SK-MEL-5 (cell line): ENCODE measurements around the gene KRTAP20-2. TPM values are rescaled to one million over a fixed set of nuclear protein-coding genes. Genes with fewer than 3 reads are reported as not detected.

Experiments used
- DNase-seq: peaks from one replicate; pipeline ENCODE4 v3.0.0-alpha.2; 2016; ENCODE audit warnings: low read depth, low spot score
- in situ Hi-C: cut with HindIII; loops from 2 replicates; pipeline ENCODE4 v1.10.0; 2016; ENCODE audit warnings: low sequenced_read_pairs, high pct_unique_total_duplicates, low pct_unique_long_range_greater_than_20kb
- small RNA-seq, 2 experiments: library from RNA; depleted of rRNA; stranded (forward); fragments of <200 nt; gene quantifications; one replicate each; pipeline ENCODE3, GENCODE V24; 2014
- total RNA-seq: library from RNA; depleted of rRNA; stranded (reverse); fragments of >200 nt; shearing (Covaris generic); gene quantifications from 2 replicates; pipeline ENCODE4 v1.2.3, GENCODE V29; 2014; rRNA removed

The KRTAP20-2 gene
- total RNA-seq, 1 experiment from 2014 or later: not detected

DNA sequence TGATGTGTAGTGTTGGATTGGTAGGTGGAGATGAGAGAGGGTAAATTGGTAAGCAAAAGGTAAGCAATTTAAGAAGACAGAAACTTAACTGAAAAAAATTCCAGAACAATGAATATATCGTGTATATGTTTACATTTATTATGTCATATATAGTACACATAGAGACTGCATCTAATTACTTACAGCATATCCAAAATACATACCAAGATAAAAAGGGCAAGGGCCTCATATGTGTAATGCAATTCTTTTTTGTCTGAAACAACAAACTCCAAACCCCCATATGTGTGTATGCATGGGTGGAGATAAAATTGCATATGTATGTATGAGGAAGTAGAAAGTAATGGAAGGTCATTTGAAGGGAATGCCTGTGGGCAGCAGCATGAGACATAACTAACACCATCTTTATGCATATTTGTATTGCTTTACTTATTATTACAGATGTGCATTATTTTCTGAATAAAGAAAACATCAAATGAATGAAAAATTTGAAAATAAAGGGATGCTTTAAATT lies 12.0 kb downstream of the KRTAP20-2 start:
- in situ Hi-C loops: no loop called here
- no peak for DNase-seq

DNA sequence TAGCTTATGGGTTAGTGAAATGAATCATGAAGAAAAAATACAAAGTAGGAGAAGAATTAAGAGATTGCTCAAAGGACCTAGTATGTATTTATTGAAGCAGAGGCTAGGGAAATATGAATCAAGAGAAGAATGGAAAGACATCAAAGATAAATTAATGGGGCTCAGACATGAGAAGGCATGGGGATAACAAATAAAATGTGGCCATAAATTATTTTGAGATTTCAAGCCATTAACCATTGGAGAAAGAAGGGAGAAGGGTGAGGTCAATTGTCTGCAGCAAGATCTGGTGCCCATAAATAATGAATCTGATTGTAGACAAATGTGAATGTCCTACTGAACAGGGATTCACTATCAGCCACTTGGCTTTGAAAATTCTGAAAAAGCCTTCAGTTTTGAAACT lies 17.9 kb downstream of the KRTAP20-2 start:
- in situ Hi-C loops: no loop called here
- DNase-seq: no peak

DNA sequence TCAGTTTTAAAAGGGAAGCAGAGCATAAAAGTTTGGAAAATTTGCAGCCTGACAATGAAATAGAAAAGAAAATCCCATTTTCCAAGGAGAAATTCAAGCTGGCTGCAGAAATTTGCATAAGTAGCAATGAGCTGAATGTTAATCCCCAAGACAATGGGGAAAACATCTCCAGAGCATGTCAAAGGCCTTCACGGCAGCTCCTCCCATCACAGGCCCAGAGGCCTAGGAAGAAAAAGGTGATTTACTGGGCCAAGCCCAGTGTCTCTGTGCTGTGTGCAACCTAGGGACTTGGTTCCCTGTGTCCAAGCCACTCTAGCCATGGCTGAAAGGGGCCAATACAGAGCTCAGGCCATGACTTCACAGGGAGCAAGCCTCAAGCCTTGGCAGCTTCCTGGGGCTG lies 33.8 kb downstream of the KRTAP20-2 start:
- in situ Hi-C loops: no loop called here
- DNase-seq: no peak

DNA sequence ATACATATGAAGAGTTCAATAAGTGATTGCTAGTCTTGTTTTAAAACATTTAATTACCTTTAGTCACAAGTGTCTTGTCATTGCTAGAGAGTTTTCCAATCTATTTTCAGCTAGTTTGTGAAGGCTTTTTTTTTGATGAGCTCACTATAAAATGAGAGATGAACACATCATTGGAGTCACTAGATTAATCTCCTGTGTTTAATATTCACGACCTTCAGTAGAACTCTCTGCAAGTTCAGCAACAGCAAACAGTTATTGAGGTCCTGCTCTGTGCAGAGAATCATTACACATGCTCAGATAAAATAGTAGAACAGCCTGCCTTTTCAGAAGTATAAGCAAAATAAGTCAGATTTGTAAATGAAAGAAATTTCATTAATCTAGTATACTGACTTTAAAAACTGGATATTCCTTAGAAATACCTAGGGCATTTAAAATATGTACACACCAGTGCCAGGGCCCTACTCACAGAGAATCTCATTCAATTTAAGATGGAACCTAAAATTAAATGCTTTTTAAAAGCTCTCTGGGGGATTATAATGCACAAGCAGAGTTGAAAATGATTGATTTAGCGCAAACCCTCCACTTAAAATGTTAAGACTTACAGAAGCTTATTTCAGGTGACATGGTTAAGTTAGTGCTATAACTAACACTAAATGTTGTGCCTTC lies 38.1 kb downstream of the KRTAP20-2 start:
- DNase-seq: no peak
- in situ Hi-C loops: no loop called here

DNA sequence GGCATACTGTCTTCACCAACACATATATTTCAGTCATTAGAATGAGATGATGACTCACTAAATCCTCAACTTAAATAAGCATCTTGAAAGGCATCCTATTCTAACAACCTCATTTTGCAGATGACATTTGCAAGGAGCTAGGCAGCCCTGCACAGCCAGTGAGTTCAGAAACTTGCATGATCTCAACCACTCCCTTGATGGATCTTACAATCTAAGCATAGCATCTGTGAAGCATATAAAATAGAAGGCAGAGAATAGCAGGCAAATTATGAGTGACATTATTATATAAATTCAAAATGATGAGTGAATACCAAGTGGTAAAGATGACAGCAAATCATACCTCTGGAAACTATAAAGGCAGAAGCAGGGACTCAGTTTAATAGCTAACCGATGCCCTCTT lies 39.3 kb downstream of the KRTAP20-2 start:
- DNase-seq: no peak
- in situ Hi-C loops: no loop called here

DNA sequence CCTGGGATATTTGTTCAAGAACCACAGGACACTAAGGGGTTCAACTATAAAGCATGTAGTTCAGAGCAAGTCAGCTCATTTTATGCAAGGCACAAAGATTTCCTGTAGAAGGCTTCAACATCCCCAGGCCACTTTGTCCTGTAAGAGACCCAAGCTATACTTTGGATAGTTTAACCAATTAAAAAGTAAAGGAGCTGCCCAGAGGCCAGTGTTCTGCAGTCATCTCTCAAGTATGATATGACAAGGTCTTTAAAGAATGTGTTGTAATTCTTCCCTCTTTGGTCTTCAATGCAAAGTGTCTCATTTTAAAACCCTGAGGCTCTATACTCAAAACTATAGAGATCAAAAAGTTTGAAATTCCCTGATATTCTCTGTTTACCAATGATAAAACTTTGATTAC lies 41.7 kb downstream of the KRTAP20-2 start:
- no peak for DNase-seq
- in situ Hi-C loops: no loop called here

DNA sequence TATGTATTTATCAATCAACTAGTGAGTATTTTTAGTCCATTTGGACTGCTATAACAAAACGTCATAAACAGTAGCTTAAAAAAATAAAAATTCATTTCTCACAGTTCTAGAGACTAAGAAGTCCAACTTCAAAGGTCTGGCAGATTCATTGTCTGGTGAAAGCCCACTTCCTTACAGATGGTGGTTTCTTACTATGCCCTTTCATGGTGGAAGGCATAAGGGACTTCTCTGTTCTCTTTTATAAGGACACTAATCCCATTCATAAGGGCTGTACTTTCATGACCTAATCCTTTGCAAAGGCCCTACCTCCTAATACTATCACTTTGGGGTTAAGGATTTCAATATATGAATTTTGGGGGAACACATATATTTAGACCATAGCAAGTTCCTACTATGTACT lies 45.6 kb downstream of the KRTAP20-2 start:
- DNase-seq: peak; percentile 90
- in situ Hi-C loops: no loop called here

DNA sequence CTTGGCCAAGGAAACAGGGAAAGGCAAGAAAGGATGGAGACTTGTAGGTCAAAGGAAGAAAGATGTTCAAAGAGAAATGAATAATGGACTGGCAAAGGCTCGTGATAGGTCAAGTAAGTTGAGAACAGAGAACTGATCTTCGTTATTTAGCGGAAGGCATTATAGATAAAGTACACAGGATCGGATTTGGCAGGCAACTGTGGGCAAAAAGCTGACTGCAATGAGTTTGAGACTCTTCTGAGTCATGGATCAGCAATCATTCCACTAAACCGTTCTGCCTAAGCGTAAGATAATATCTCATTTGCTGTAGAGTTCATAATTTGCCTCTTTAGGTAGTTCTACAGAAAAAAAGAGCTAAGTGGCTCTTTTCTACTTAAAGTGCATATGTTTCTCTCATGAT lies 49.5 kb downstream of the KRTAP20-2 start:
- in situ Hi-C loops: no loop called here
- DNase-seq: no peak

Small RNA genes within 50 kb of the gene (small RNA-seq; reads per million reads assigned to genes)
- gene KRTAP20-1 (0 reads per million in 2 experiments), gene KRTAP20-3 (0 reads per million in 2 experiments), gene KRTAP20-4 (0 reads per million in 2 experiments), gene KRTAP22-1 (0 reads per million in 2 experiments), gene KRTAP22-2 (0 reads per million in 2 experiments)

Other genes starting within 250 kb of the KRTAP20-2 start
- not detected in 2 replicates for gene KRTAP13-1, start 239.2 kb upstream of the KRTAP20-2 start, total RNA-seq
- not detected in 2 replicates for gene KRTAP13-3, start 209.3 kb upstream of the KRTAP20-2 start, total RNA-seq
- not detected in 2 replicates for gene KRTAP13-4, start 205.0 kb upstream of the KRTAP20-2 start, total RNA-seq
- not detected in 2 replicates for gene KRTAP15-1, start 194.9 kb upstream of the KRTAP20-2 start, total RNA-seq
- 0.34 and 1.3 TPM in 2 replicates for gene KRTAP19-1, start 154.8 kb upstream of the KRTAP20-2 start, total RNA-seq
- gene KRTAP19-2, start 147.8 kb upstream of the KRTAP20-2 start, total RNA-seq: not detected in 2 replicates
- gene KRTAP19-3, start 143.2 kb upstream of the KRTAP20-2 start, total RNA-seq: not detected in 2 replicates
- not detected in 2 replicates for gene KRTAP19-4, start 138.0 kb upstream of the KRTAP20-2 start, total RNA-seq
- not detected in 2 replicates for gene KRTAP19-5, start 133.1 kb upstream of the KRTAP20-2 start, total RNA-seq
- gene KRTAP19-6, start 93.3 kb upstream of the KRTAP20-2 start, total RNA-seq: not detected in 2 replicates
- not detected in 2 replicates for gene KRTAP19-7, start 73.9 kb upstream of the KRTAP20-2 start, total RNA-seq
- gene KRTAP22-2, start 44.8 kb upstream of the KRTAP20-2 start, total RNA-seq: not detected in 2 replicates
- not detected in 2 replicates for gene KRTAP6-3, start 42.8 kb upstream of the KRTAP20-2 start, total RNA-seq
- gene KRTAP6-2, start 36.3 kb upstream of the KRTAP20-2 start, total RNA-seq: not detected in 2 replicates
- gene KRTAP22-1, start 34.1 kb upstream of the KRTAP20-2 start, total RNA-seq: not detected in 2 replicates
- gene KRTAP6-1, start 21.3 kb upstream of the KRTAP20-2 start, total RNA-seq: not detected in 2 replicates
- gene KRTAP20-1, start 18.8 kb upstream of the KRTAP20-2 start, total RNA-seq: not detected in 2 replicates
- not detected in 2 replicates for gene KRTAP20-4, start 14.6 kb upstream of the KRTAP20-2 start, total RNA-seq
- not detected in 2 replicates for gene KRTAP20-3, start 7.7 kb downstream of the KRTAP20-2 start, total RNA-seq
- gene KRTAP21-3, start 83.6 kb downstream of the KRTAP20-2 start, total RNA-seq: not detected in 2 replicates
- not detected in 2 replicates for gene KRTAP21-2, start 112.1 kb downstream of the KRTAP20-2 start, total RNA-seq
- gene KRTAP21-1, start 120.2 kb downstream of the KRTAP20-2 start, total RNA-seq: not detected in 2 replicates
- not detected in 2 replicates for gene KRTAP8-1, start 178.1 kb downstream of the KRTAP20-2 start, total RNA-seq
- not detected in 2 replicates for gene KRTAP7-1, start 194.6 kb downstream of the KRTAP20-2 start, total RNA-seq
- gene KRTAP11-1, start 246.4 kb downstream of the KRTAP20-2 start, total RNA-seq: not detected in 2 replicates